NB4 (cell line): ENCODE results near the gene KSR1.

Source experiments
- DNase-seq: peaks from one replicate; pipeline ENCODE4 v3.0.0; 2010; ENCODE audit warnings: low read depth
- H3K4me3 ChIP-seq: one replicate; pipeline ENCODE4 v1.5.1; 2011; ENCODE audit warnings: mild to moderate bottlenecking, low read depth, low read length, moderate library complexity
- CTCF ChIP-seq: IDR thresholded peaks from one replicate; pipeline ENCODE4 v1.5.1; 2012; ENCODE audit warnings: low read depth, low read length
- MAX ChIP-seq: IDR thresholded peaks from 2 replicates; pipeline ENCODE4 v1.6.1; 2011; ENCODE audit warnings: low read depth, low read length
- MYC ChIP-seq: IDR thresholded peaks from 2 replicates; pipeline ENCODE4 v1.6.1; 2011; ENCODE audit warnings: low read depth, low read length
- POLR2A ChIP-seq: IDR thresholded peaks from 2 replicates; pipeline ENCODE4 v1.6.1; 2011; ENCODE audit warnings: mild to moderate bottlenecking; ENCODE audit not compliant: insufficient read length; ENCODE audit errors: extremely low read depth

Gene KSR1

GRCh38 chr17:27597188-27597580 is 140.9 kb downstream of the KSR1 start:
- no peak for DNase-seq
- TF ChIP-seq POLR2A (no peak), MYC (no peak), MAX (no peak), CTCF (no peak)
- H3K4me3 ChIP-seq = no peak overlapping the region

GRCh38 chr17:27597783-27598320 is 141.6 kb downstream of the KSR1 start:
- DNase-seq = no peak
- TF ChIP-seq MYC (no peak), MAX (no peak), POLR2A (no peak), CTCF (no peak)
- no peak overlapping the region for H3K4me3 ChIP-seq

GRCh38 chr17:27598337-27599050 is 142.2 kb downstream of the KSR1 start:
- no peak for DNase-seq
- TF ChIP-seq MYC = no peak
- TF ChIP-seq POLR2A = no peak
- no peak for TF ChIP-seq CTCF
- TF ChIP-seq MAX = no peak
- no peak overlapping the region for H3K4me3 ChIP-seq

- H3K4me3 ChIP-seq = no peak overlapping the region
- DNase-seq = no peak
- TF ChIP-seq MYC (no peak), MAX (no peak)
Measured at GRCh38 chr17:27600471-27600870, 144.2 kb downstream of the KSR1 start.

- H3K4me3 ChIP-seq = no peak overlapping the region
- DNase-seq = peak; percentile 87
- TF ChIP-seq CTCF = peak; percentile 88
- TF ChIP-seq MAX = no peak
Measured at GRCh38 chr17:27601069-27601974, 145.1 kb downstream of the KSR1 start.

- no peak overlapping the region for H3K4me3 ChIP-seq
- no peak for DNase-seq
- no peak for TF ChIP-seq CTCF
- TF ChIP-seq MYC = no peak
- TF ChIP-seq POLR2A = no peak
Measured at GRCh38 chr17:27601975-27602302, 145.7 kb downstream of the KSR1 start.
